GM23248 (cell line): ENCODE data around the gene EIF2B1. TPM values are rescaled to one million over a fixed set of nuclear protein-coding genes. Genes with fewer than 3 reads are reported as not detected.

Experiments used
- DNase-seq: peaks from one replicate; pipeline ENCODE4 v3.0.0-alpha.2; 2015
- H2AFZ ChIP-seq: fragments of 200-600 bp; sonication (generic); 2 replicates; pipeline ENCODE4 v1.6.1; 2016; ENCODE audit warnings: antibody characterized with exemption
- H3F3A ChIP-seq: fragments of 200-600 bp; sonication (generic); 2 replicates; pipeline ENCODE4 v1.6.1; 2016; ENCODE audit warnings: mild to moderate bottlenecking, antibody characterized with exemption, mixed run types; ENCODE audit not compliant: insufficient read depth
- H3K27ac ChIP-seq: fragments of 200-600 bp; sonication (generic); 2 replicates; pipeline ENCODE4 v1.5.1; 2016; ENCODE audit warnings: mild to moderate bottlenecking
- H3K27me3 ChIP-seq: fragments of 200-600 bp; sonication (generic); replicated peaks from 2 replicates; pipeline ENCODE4 v1.6.1; 2016; ENCODE audit warnings: mild to moderate bottlenecking; ENCODE audit not compliant: insufficient read depth
- H3K36me3 ChIP-seq: fragments of 200-600 bp; sonication (generic); 2 replicates; pipeline ENCODE4 v1.6.1; 2016; ENCODE audit warnings: low read depth, mild to moderate bottlenecking
- H3K4me1 ChIP-seq: fragments of 200-600 bp; sonication (generic); 2 replicates; pipeline ENCODE4 v1.6.1; 2016; ENCODE audit warnings: mild to moderate bottlenecking; ENCODE audit not compliant: insufficient read depth
- H3K4me2 ChIP-seq: fragments of 200-600 bp; sonication (generic); one replicate; pipeline ENCODE4 v1.6.1; 2016; ENCODE audit warnings: mild to moderate bottlenecking; ENCODE audit not compliant: unreplicated experiment
- H3K4me3 ChIP-seq: fragments of 200-600 bp; sonication (generic); 2 replicates; pipeline ENCODE4 v1.5.1; 2016; ENCODE audit warnings: mild to moderate bottlenecking
- H3K79me2 ChIP-seq: fragments of 200-600 bp; sonication (generic); 2 replicates; pipeline ENCODE4 v1.6.1; 2016; ENCODE audit warnings: mild to moderate bottlenecking; ENCODE audit not compliant: insufficient read depth
- H3K9ac ChIP-seq: fragments of 200-600 bp; sonication (generic); 2 replicates; pipeline ENCODE4 v1.6.1; 2016; ENCODE audit warnings: mild to moderate bottlenecking
- H3K9me2 ChIP-seq: fragments of 200-600 bp; sonication (generic); 2 replicates; pipeline ENCODE4 v1.6.1; 2016; ENCODE audit warnings: mixed run types, mild to moderate bottlenecking, moderate library complexity; ENCODE audit not compliant: insufficient read depth
- H3K9me3 ChIP-seq: fragments of 200-600 bp; sonication (generic); one replicate; pipeline ENCODE4 v1.6.1; 2017; ENCODE audit warnings: low read depth
- H4K20me1 ChIP-seq: fragments of 200-600 bp; sonication (generic); 2 replicates; pipeline ENCODE4 v1.6.0; 2016; ENCODE audit not compliant: insufficient read depth
- EZH2 ChIP-seq: fragments of 200-600 bp; sonication (generic); IDR thresholded peaks from 2 replicates; pipeline ENCODE4 v1.6.1; 2018; ENCODE audit warnings: antibody characterized with exemption, mild to moderate bottlenecking; ENCODE audit not compliant: insufficient read depth, poor library complexity, severe bottlenecking
- EZH2phosphoT487 ChIP-seq: fragments of 200-600 bp; sonication (generic); IDR thresholded peaks from 2 replicates; pipeline ENCODE4 v1.6.1; 2018; ENCODE audit warnings: antibody characterized with exemption, moderate library complexity, mild to moderate bottlenecking, low read depth; ENCODE audit not compliant: insufficient read depth
- WGBS, 2 experiments: methylation state at CpG; one replicate each; pipeline ENCODE4 v1.1.6; 2015 to 2017; ENCODE audit warnings: low lambda C conversion rate in 2 of 2, low coverage in 1 of 2; ENCODE audit errors: missing lambda C conversion rate in 2 of 2; 5-methylcytosine and 5-hydroxymethylcytosine counted together
- in situ Hi-C: fragments of 300-500 bp; cut with MboI; formaldehyde crosslinking; loops from 2 replicates; pipeline ENCODE4 v1.15.0; 2020
- polyA plus RNA-seq: library from polyadenylated mRNA; unstranded; fragments of >200 nt; fragmentation: Nextera tagmentation; extraction: Ambion mirVana; gene quantifications from 2 replicates; pipeline ENCODE4 v1.2.1, GENCODE V29; 2016
- total RNA-seq: library from RNA; depleted of rRNA; stranded (reverse); fragments of >200 nt; shearing (Covaris generic); gene quantifications from 2 replicates; pipeline ENCODE4 v1.2.3, GENCODE V29; 2014

The EIF2B1 gene
- total and polyA plus RNA-seq, 2 experiments from 2014 or later: 63.5 to 88.0 TPM

DNA sequence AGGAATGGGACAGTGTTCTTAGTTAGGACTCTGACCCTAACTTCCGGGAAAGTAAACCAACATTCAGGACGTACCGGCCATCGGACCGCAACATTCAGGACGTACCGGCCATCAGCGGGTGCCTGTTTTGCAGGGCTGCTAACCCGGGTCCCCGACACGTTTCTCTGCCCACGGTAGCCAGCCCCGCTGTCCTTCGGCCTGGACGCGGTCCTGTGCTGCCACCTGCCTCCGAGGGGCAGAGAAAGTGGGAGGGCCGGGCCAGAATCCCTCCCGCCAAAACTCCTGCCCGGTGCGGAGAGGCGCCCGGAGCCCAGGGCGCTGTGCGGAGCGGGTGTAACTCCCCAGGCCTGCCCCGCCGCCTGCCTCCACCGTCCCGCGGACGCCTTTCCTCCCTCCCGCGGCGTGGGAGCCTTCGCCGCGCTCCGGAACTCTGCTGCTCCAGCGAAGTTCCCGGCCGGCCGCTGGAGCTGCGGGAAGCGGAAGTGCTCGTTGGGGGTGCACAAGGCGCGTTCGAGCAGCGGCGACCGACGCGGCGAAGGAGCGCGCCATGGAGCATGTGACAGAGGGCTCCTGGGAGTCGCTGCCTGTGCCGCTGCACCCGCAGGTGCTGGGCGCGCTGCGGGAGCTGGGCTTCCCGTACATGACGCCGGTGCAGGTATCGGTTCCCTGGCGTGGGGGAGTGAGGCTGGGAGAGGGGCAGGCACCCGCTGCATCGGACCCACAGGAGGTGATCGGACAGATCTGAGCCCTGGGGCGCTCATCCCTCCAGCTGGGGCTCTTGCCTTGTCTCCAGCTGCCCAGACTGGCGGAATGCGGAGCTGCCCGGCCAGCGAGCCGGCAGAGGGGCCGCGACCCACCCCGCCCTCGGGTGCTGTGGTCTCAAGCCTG is 31.6 kb downstream of the EIF2B1 start, which contains the start of gene DDX55:
TSS of gene DDX55 (plus strand) at position 498 of the 888 bp plus-strand sequence. CDS start at position 548, 50 bp downstream.
- Histone ChIP-seq H3K4me3 (peak within 1 kb of the TSS; percentile 98), H3K27ac (peak within 1 kb of the TSS; percentile 81), H2AFZ (peak within 1 kb of the TSS; percentile 92), H3K9me3 (no peaks in the 10 kb centered on the region), H3F3A (peaks cover 35% of the 10 kb centered on the region), H3K36me3 (peaks cover 27% of the 10 kb centered on the region), H3K79me2 (peaks cover 86% of the 10 kb centered on the region), H4K20me1 (no peaks in the 10 kb centered on the region), H3K4me1 (peaks cover 4% of the 10 kb centered on the region), H3K27me3 (no peaks in the 10 kb centered on the region), H3K9me2 (no peaks in the 10 kb centered on the region), H3K9ac (peak within 1 kb of the TSS; percentile 94), H3K4me2 (peak within 1 kb of the TSS; percentile 100)
- TF ChIP-seq EZH2phosphoT487 (no peak), EZH2 (no peak)
- peak; percentile 94 for DNase-seq
- 1 to 2% methylated on average over 72 to 73 of the region's 81 CpGs for WGBS, 2 experiments
- in situ Hi-C loops: no loop called here

GRCh38 chr12:123599721-123600120 is 33.8 kb downstream of the EIF2B1 start:
- TF ChIP-seq EZH2phosphoT487: no peak
- TF ChIP-seq EZH2: no peak
- no peak overlapping the region for H3K27ac ChIP-seq
- H3K4me3 ChIP-seq: no peak overlapping the region
- H3K9me3 ChIP-seq: no peaks in the 10 kb centered on the region
- H3K36me3 ChIP-seq: peaks cover 45% of the 10 kb centered on the region
- peaks cover 4% of the 10 kb centered on the region for H3K4me1 ChIP-seq
- no peaks in the 10 kb centered on the region for H3K9me2 ChIP-seq
- H2AFZ ChIP-seq: no peak overlapping the region
- WGBS, 2 experiments: 90 to 95% methylated on average over 7 of the region's 7 CpGs
- in situ Hi-C loops: no loop called here
- DNase-seq: no peak
- H3K27me3 ChIP-seq: no peaks in the 10 kb centered on the region
- no peaks in the 10 kb centered on the region for H4K20me1 ChIP-seq
- H3K79me2 ChIP-seq: peaks cover 86% of the 10 kb centered on the region
- no peak overlapping the region for H3K4me2 ChIP-seq
- H3K9ac ChIP-seq: no peak overlapping the region
- H3F3A ChIP-seq: peaks cover 53% of the 10 kb centered on the region

DNA sequence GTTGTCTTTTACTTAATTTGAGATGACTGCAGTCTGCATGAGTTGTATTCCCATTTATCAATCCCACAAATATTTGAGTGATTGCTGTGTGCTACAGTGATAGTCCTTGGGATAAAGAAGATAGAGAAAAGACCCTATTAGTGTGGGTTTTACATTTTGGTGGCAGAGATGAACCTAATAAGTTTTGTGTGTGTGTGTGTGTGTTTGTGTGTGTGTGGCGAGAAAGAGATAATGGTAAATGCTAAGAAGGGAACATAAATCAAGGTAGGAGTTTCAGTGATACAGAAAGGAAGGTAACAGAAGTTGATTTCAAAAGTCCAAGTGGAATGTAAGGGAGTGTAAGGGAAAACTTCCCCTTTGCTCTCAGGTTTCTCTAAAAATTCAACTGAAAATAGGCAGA is 34.2 kb downstream of the EIF2B1 start:
- H3K79me2 ChIP-seq: peaks cover 86% of the 10 kb centered on the region
- H3K4me1 ChIP-seq: peaks cover 4% of the 10 kb centered on the region
- peaks cover 45% of the 10 kb centered on the region for H3K36me3 ChIP-seq
- H2AFZ ChIP-seq: no peak overlapping the region
- peaks cover 53% of the 10 kb centered on the region for H3F3A ChIP-seq
- no peak overlapping the region for H3K4me2 ChIP-seq
- H3K4me3 ChIP-seq: no peak overlapping the region
- H3K9ac ChIP-seq: no peak overlapping the region
- no peaks in the 10 kb centered on the region for H4K20me1 ChIP-seq
- no peaks in the 10 kb centered on the region for H3K27me3 ChIP-seq
- no peaks in the 10 kb centered on the region for H3K9me3 ChIP-seq
- H3K27ac ChIP-seq: no peak overlapping the region
- in situ Hi-C loops: no loop called here
- 88 to 97% methylated on average over 1 of the region's 1 CpG for WGBS, 2 experiments
- no peak for DNase-seq
- TF ChIP-seq EZH2phosphoT487: no peak
- TF ChIP-seq EZH2: no peak
- no peaks in the 10 kb centered on the region for H3K9me2 ChIP-seq

- H3K4me1 ChIP-seq: peaks cover 4% of the 10 kb centered on the region
- no peaks in the 10 kb centered on the region for H3K27me3 ChIP-seq
- H2AFZ ChIP-seq: no peak overlapping the region
- H3F3A ChIP-seq: peaks cover 53% of the 10 kb centered on the region
- peaks cover 86% of the 10 kb centered on the region for H3K79me2 ChIP-seq
- no peak overlapping the region for H3K4me3 ChIP-seq
- no peaks in the 10 kb centered on the region for H4K20me1 ChIP-seq
- WGBS, 2 experiments: 94 to 96% methylated on average over 3 of the region's 3 CpGs
- H3K27ac ChIP-seq: no peak overlapping the region
- no peak for DNase-seq
- TF ChIP-seq EZH2 (no peak), EZH2phosphoT487 (no peak)
- no peaks in the 10 kb centered on the region for H3K9me2 ChIP-seq
- H3K9me3 ChIP-seq: no peaks in the 10 kb centered on the region
- H3K4me2 ChIP-seq: no peak overlapping the region
- peaks cover 45% of the 10 kb centered on the region for H3K36me3 ChIP-seq
- in situ Hi-C loops: no loop called here
- no peak overlapping the region for H3K9ac ChIP-seq
These were observed 35.0 kb downstream of the EIF2B1 start for GRCh38 chr12:123598522-123598921.
